GM19397 (cell line): Measurements from ENCODE around the gene NBL1.
"Not testable (repeated sequence)": the region's sequence is repeated elsewhere in the genome, so short reads cannot be mapped to it uniquely, and the experiment has no call there.

ENCODE experiments used
- ATAC-seq: cut with Tn5 transposase; IDR thresholded peaks from one replicate; pipeline ENCODE4 v1.9.1; 2021; ENCODE audit warnings: mild to moderate bottlenecking, moderate library complexity; ENCODE audit not compliant: unreplicated experiment

The NBL1 gene

GRCh38 chr1:19621274-19621950, 22.7 kb upstream of the NBL1 start:
- no peak for ATAC-seq

- no peak for ATAC-seq
Observed at GRCh38 chr1:19622204-19622603, 21.9 kb upstream of the NBL1 start.

- no peak for ATAC-seq
Observed at GRCh38 chr1:19623523-19623922, 20.6 kb upstream of the NBL1 start.

GRCh38 chr1:19625291-19625937, 18.7 kb upstream of the NBL1 start:
- no peak for ATAC-seq

- no peak for ATAC-seq
Observed at GRCh38 chr1:19628879-19629278, 15.2 kb upstream of the NBL1 start.

GRCh38 chr1:19629357-19629756, 14.8 kb upstream of the NBL1 start:
- ATAC-seq, result no peak

GRCh38 chr1:19630192-19630591, 13.9 kb upstream of the NBL1 start:
- not testable (repeated sequence) for ATAC-seq

- no peak for ATAC-seq
Observed at GRCh38 chr1:19630720-19631395, 13.3 kb upstream of the NBL1 start.

- ATAC-seq, result no peak
Observed at GRCh38 chr1:19632211-19632610, 11.9 kb upstream of the NBL1 start.

- ATAC-seq, result no peak
Observed at GRCh38 chr1:19633106-19633505, 11.0 kb upstream of the NBL1 start.

- not testable (repeated sequence) for ATAC-seq
Observed at GRCh38 chr1:19635064-19635463, 9.0 kb upstream of the NBL1 start.

- ATAC-seq, result no peak
Observed at GRCh38 chr1:19635646-19636045, 8.5 kb upstream of the NBL1 start.

- ATAC-seq, result no peak
Observed at GRCh38 chr1:19636065-19636464, 8.0 kb upstream of the NBL1 start.

- ATAC-seq, result not testable (repeated sequence)
Observed at GRCh38 chr1:19636749-19637148, 7.4 kb upstream of the NBL1 start.

GRCh38 chr1:19637606-19638005, 6.5 kb upstream of the NBL1 start:
- no peak for ATAC-seq

- ATAC-seq, result not testable (repeated sequence)
Observed at GRCh38 chr1:19639228-19639627, 4.9 kb upstream of the NBL1 start.

- no peak for ATAC-seq
Observed at GRCh38 chr1:19639999-19640362, 4.1 kb upstream of the NBL1 start.

- ATAC-seq, result no peak
Observed at GRCh38 chr1:19640363-19641316, 3.5 kb upstream of the NBL1 start.

- ATAC-seq, result no peak
Observed at GRCh38 chr1:19643121-19643520, 990 bp upstream of the NBL1 start.

GRCh38 chr1:19644395-19644680, 227 bp downstream of the NBL1 start:
- ATAC-seq, result no peak

GRCh38 chr1:19644681-19645410, 735 bp downstream of the NBL1 start:
- no peak for ATAC-seq
